ENCODE measurements around the gene ARHGEF1.

GRCh38 chr19:41866284-41866683 is 16.7 kb upstream of the ARHGEF1 start:
- TF ChIP-seq CTCF (IDR thresholded peaks at IDR 0.05; ENCODE audit: insufficient read depth, low read depth, low read length) (no peak), EZH2 (IDR thresholded peaks at IDR 0.05; ENCODE audit: insufficient read depth, low read length) (no peak)

All from astrocyte (in vitro differentiated cells and primary cell).